ENCODE data around the gene ERGIC1. TPM values are rescaled to one million over a fixed set of nuclear protein-coding genes. Genes with fewer than 3 reads are reported as not detected.

ERGIC1 gene
- total and polyA plus RNA-seq, 4 donors: 46.2 to 110 (median 88.6) TPM

GRCh38 chr5:172791726-172792445 lies 42.2 kb upstream of the ERGIC1 start:
- 87% methylated on average over 8 of the region's 10 CpGs for WGBS (ENCODE audit: insufficient coverage)
- peaks cover 34% of the 10 kb centered on the region for H3K4me1 ChIP-seq (ENCODE audit: control insufficient read depth, insufficient read depth, low read length)
- H3K9me3 ChIP-seq (ENCODE audit: control insufficient read depth, insufficient read depth, low read length): no peaks in the 10 kb centered on the region
- H3K36me3 ChIP-seq (ENCODE audit: control insufficient read depth, insufficient read depth, low read length): no peaks in the 10 kb centered on the region
- no peaks in the 10 kb centered on the region for H3K27me3 ChIP-seq (ENCODE audit: control insufficient read depth, insufficient read depth, low read length)
- no peak for DNase-seq (ENCODE audit: low read depth in 4 of 6, low spot score in 6 of 6)
- no peak overlapping the region for H3K4me3 ChIP-seq (ENCODE audit: low read depth, low read length)
- H3K27ac ChIP-seq (ENCODE audit: low read depth, low read length): no peak overlapping the region

- no peaks in the 10 kb centered on the region for H3K9me3 ChIP-seq (ENCODE audit: control insufficient read depth, insufficient read depth, low read length)
- 75% methylated on average over 8 of the region's 13 CpGs for WGBS (ENCODE audit: insufficient coverage)
- no peak overlapping the region for H3K4me3 ChIP-seq (ENCODE audit: low read depth, low read length)
- no peaks in the 10 kb centered on the region for H3K27me3 ChIP-seq (ENCODE audit: control insufficient read depth, insufficient read depth, low read length)
- DNase-seq (ENCODE audit: low read depth in 4 of 6, low spot score in 6 of 6): no peak
- H3K27ac ChIP-seq (ENCODE audit: low read depth, low read length): peak overlapping the region; percentile 22
- H3K4me1 ChIP-seq (ENCODE audit: control insufficient read depth, insufficient read depth, low read length): peaks cover 32% of the 10 kb centered on the region
- H3K36me3 ChIP-seq (ENCODE audit: control insufficient read depth, insufficient read depth, low read length): no peaks in the 10 kb centered on the region
Measured at GRCh38 chr5:172792701-172793570, 41.1 kb upstream of the ERGIC1 start.

GRCh38 chr5:172793577-172794488 lies 40.2 kb upstream of the ERGIC1 start:
- H3K27ac ChIP-seq (ENCODE audit: low read depth, low read length): no peak overlapping the region
- WGBS (ENCODE audit: insufficient coverage): 90% methylated on average over 13 of the region's 17 CpGs

GRCh38 chr5:172795318-172795977 lies 38.6 kb upstream of the ERGIC1 start:
- DNase-seq (ENCODE audit: low read depth in 4 of 6, low spot score in 6 of 6): peak in 3 of 6 donors; percentile 18 to 84 (median 56)
- 66% methylated on average over 12 of the region's 13 CpGs for WGBS (ENCODE audit: insufficient coverage)
- H3K9me3 ChIP-seq (ENCODE audit: control insufficient read depth, insufficient read depth, low read length): no peaks in the 10 kb centered on the region
- H3K4me1 ChIP-seq (ENCODE audit: control insufficient read depth, insufficient read depth, low read length): peaks cover 8% of the 10 kb centered on the region
- H3K36me3 ChIP-seq (ENCODE audit: control insufficient read depth, insufficient read depth, low read length): no peaks in the 10 kb centered on the region
- H3K4me3 ChIP-seq (ENCODE audit: low read depth, low read length): no peak overlapping the region
- H3K27ac ChIP-seq (ENCODE audit: low read depth, low read length): peak overlapping the region; percentile 76
- H3K27me3 ChIP-seq (ENCODE audit: control insufficient read depth, insufficient read depth, low read length): no peaks in the 10 kb centered on the region

More at GRCh38 chr5:172793577-172794488, 40.2 kb upstream of the ERGIC1 start:
- H3K27me3 ChIP-seq (ENCODE audit: control insufficient read depth, insufficient read depth, low read length): no peaks in the 10 kb centered on the region
- no peak for DNase-seq (ENCODE audit: low read depth in 4 of 6, low spot score in 6 of 6)
- no peaks in the 10 kb centered on the region for H3K36me3 ChIP-seq (ENCODE audit: control insufficient read depth, insufficient read depth, low read length)
- H3K9me3 ChIP-seq (ENCODE audit: control insufficient read depth, insufficient read depth, low read length): no peaks in the 10 kb centered on the region
- H3K4me1 ChIP-seq (ENCODE audit: control insufficient read depth, insufficient read depth, low read length): peaks cover 25% of the 10 kb centered on the region
- no peak overlapping the region for H3K4me3 ChIP-seq (ENCODE audit: low read depth, low read length)

GRCh38 chr5:172796306-172796705 lies 37.7 kb upstream of the ERGIC1 start:
- Histone ChIP-seq H3K27ac (ENCODE audit: low read depth, low read length) (no peak overlapping the region), H3K36me3 (ENCODE audit: control insufficient read depth, insufficient read depth, low read length) (no peaks in the 10 kb centered on the region), H3K4me3 (ENCODE audit: low read depth, low read length) (no peak overlapping the region), H3K27me3 (ENCODE audit: control insufficient read depth, insufficient read depth, low read length) (no peaks in the 10 kb centered on the region), H3K9me3 (ENCODE audit: control insufficient read depth, insufficient read depth, low read length) (no peaks in the 10 kb centered on the region), H3K4me1 (ENCODE audit: control insufficient read depth, insufficient read depth, low read length) (peaks cover 4% of the 10 kb centered on the region)
- DNase-seq (ENCODE audit: low read depth in 4 of 6, low spot score in 6 of 6): no peak
- 94% methylated on average over 6 of the region's 6 CpGs for WGBS (ENCODE audit: insufficient coverage)

GRCh38 chr5:172797771-172798191 lies 36.3 kb upstream of the ERGIC1 start:
- Histone ChIP-seq H3K27me3 (ENCODE audit: control insufficient read depth, insufficient read depth, low read length) (no peaks in the 10 kb centered on the region), H3K4me3 (ENCODE audit: low read depth, low read length) (no peak overlapping the region), H3K4me1 (ENCODE audit: control insufficient read depth, insufficient read depth, low read length) (no peaks in the 10 kb centered on the region), H3K9me3 (ENCODE audit: control insufficient read depth, insufficient read depth, low read length) (no peaks in the 10 kb centered on the region), H3K36me3 (ENCODE audit: control insufficient read depth, insufficient read depth, low read length) (no peaks in the 10 kb centered on the region), H3K27ac (ENCODE audit: low read depth, low read length) (no peak overlapping the region)
- WGBS (ENCODE audit: insufficient coverage): 82% methylated on average over 4 of the region's 5 CpGs
- DNase-seq (ENCODE audit: low read depth in 4 of 6, low spot score in 6 of 6): no peak

GRCh38 chr5:172798422-172799215 lies 35.4 kb upstream of the ERGIC1 start:
- no peaks in the 10 kb centered on the region for H3K4me1 ChIP-seq (ENCODE audit: control insufficient read depth, insufficient read depth, low read length)
- no peak for DNase-seq (ENCODE audit: low read depth in 4 of 6, low spot score in 6 of 6)
- H3K36me3 ChIP-seq (ENCODE audit: control insufficient read depth, insufficient read depth, low read length): no peaks in the 10 kb centered on the region
- no peaks in the 10 kb centered on the region for H3K9me3 ChIP-seq (ENCODE audit: control insufficient read depth, insufficient read depth, low read length)
- no peak overlapping the region for H3K27ac ChIP-seq (ENCODE audit: low read depth, low read length)
- no peaks in the 10 kb centered on the region for H3K27me3 ChIP-seq (ENCODE audit: control insufficient read depth, insufficient read depth, low read length)
- H3K4me3 ChIP-seq (ENCODE audit: low read depth, low read length): no peak overlapping the region
- 80% methylated on average over 10 of the region's 14 CpGs for WGBS (ENCODE audit: insufficient coverage)

GRCh38 chr5:172799416-172799815 lies 34.6 kb upstream of the ERGIC1 start:
- H3K27ac ChIP-seq (ENCODE audit: low read depth, low read length): no peak overlapping the region
- no peaks in the 10 kb centered on the region for H3K4me1 ChIP-seq (ENCODE audit: control insufficient read depth, insufficient read depth, low read length)
- no peaks in the 10 kb centered on the region for H3K27me3 ChIP-seq (ENCODE audit: control insufficient read depth, insufficient read depth, low read length)
- H3K9me3 ChIP-seq (ENCODE audit: control insufficient read depth, insufficient read depth, low read length): no peaks in the 10 kb centered on the region
- WGBS (ENCODE audit: insufficient coverage): 98% methylated on average over 6 of the region's 6 CpGs
- DNase-seq (ENCODE audit: low read depth in 4 of 6, low spot score in 6 of 6): no peak
- no peak overlapping the region for H3K4me3 ChIP-seq (ENCODE audit: low read depth, low read length)
- no peaks in the 10 kb centered on the region for H3K36me3 ChIP-seq (ENCODE audit: control insufficient read depth, insufficient read depth, low read length)
